ENCODE results near the gene BLOC1S5. TPM values are rescaled to one million over a fixed set of nuclear protein-coding genes. Genes with fewer than 3 reads are reported as not detected.

The BLOC1S5 gene
- total and polyA plus RNA-seq, 2 of the 8 experiments (the other 6 are each of a cell fraction or from before 2014, with no cell fraction given): 3.4 to 17.2 TPM

DNA sequence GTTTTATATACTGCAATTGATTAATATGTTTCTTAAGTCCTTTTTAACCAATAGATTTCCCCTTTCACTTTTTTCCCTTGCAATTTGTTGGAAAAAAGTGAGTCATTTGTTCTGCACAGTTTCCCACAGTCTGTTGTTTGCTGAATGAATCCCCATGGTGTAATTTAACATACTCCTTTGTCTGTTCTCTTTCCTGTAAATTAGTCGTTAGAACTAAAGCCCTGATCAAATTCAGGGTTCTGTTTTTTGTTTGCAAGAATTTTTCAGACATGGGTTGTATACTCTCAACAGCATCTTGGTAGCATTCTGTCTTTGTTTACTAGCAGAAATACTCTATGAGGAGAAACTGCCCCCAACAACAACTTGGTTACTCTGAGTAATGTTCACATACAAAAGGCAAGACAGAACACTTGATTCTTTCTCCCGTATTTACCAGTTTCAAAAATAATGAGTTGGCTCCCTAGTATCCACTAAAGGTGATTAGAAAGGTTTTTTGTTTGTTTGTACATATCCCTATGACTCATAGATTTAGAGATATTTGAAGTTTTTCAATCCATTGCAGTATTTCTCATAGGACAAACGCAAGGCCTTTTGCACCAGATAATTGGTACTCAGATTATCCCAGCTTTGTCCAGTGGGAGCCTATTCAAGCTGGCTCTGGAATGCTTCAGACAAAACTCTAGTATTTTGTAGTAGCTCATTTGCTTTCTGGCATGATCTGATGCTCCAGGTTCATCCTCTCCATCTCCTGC is 16.5 kb downstream of the BLOC1S5 start (continued):
- TF ChIP-seq, protein P1, sequence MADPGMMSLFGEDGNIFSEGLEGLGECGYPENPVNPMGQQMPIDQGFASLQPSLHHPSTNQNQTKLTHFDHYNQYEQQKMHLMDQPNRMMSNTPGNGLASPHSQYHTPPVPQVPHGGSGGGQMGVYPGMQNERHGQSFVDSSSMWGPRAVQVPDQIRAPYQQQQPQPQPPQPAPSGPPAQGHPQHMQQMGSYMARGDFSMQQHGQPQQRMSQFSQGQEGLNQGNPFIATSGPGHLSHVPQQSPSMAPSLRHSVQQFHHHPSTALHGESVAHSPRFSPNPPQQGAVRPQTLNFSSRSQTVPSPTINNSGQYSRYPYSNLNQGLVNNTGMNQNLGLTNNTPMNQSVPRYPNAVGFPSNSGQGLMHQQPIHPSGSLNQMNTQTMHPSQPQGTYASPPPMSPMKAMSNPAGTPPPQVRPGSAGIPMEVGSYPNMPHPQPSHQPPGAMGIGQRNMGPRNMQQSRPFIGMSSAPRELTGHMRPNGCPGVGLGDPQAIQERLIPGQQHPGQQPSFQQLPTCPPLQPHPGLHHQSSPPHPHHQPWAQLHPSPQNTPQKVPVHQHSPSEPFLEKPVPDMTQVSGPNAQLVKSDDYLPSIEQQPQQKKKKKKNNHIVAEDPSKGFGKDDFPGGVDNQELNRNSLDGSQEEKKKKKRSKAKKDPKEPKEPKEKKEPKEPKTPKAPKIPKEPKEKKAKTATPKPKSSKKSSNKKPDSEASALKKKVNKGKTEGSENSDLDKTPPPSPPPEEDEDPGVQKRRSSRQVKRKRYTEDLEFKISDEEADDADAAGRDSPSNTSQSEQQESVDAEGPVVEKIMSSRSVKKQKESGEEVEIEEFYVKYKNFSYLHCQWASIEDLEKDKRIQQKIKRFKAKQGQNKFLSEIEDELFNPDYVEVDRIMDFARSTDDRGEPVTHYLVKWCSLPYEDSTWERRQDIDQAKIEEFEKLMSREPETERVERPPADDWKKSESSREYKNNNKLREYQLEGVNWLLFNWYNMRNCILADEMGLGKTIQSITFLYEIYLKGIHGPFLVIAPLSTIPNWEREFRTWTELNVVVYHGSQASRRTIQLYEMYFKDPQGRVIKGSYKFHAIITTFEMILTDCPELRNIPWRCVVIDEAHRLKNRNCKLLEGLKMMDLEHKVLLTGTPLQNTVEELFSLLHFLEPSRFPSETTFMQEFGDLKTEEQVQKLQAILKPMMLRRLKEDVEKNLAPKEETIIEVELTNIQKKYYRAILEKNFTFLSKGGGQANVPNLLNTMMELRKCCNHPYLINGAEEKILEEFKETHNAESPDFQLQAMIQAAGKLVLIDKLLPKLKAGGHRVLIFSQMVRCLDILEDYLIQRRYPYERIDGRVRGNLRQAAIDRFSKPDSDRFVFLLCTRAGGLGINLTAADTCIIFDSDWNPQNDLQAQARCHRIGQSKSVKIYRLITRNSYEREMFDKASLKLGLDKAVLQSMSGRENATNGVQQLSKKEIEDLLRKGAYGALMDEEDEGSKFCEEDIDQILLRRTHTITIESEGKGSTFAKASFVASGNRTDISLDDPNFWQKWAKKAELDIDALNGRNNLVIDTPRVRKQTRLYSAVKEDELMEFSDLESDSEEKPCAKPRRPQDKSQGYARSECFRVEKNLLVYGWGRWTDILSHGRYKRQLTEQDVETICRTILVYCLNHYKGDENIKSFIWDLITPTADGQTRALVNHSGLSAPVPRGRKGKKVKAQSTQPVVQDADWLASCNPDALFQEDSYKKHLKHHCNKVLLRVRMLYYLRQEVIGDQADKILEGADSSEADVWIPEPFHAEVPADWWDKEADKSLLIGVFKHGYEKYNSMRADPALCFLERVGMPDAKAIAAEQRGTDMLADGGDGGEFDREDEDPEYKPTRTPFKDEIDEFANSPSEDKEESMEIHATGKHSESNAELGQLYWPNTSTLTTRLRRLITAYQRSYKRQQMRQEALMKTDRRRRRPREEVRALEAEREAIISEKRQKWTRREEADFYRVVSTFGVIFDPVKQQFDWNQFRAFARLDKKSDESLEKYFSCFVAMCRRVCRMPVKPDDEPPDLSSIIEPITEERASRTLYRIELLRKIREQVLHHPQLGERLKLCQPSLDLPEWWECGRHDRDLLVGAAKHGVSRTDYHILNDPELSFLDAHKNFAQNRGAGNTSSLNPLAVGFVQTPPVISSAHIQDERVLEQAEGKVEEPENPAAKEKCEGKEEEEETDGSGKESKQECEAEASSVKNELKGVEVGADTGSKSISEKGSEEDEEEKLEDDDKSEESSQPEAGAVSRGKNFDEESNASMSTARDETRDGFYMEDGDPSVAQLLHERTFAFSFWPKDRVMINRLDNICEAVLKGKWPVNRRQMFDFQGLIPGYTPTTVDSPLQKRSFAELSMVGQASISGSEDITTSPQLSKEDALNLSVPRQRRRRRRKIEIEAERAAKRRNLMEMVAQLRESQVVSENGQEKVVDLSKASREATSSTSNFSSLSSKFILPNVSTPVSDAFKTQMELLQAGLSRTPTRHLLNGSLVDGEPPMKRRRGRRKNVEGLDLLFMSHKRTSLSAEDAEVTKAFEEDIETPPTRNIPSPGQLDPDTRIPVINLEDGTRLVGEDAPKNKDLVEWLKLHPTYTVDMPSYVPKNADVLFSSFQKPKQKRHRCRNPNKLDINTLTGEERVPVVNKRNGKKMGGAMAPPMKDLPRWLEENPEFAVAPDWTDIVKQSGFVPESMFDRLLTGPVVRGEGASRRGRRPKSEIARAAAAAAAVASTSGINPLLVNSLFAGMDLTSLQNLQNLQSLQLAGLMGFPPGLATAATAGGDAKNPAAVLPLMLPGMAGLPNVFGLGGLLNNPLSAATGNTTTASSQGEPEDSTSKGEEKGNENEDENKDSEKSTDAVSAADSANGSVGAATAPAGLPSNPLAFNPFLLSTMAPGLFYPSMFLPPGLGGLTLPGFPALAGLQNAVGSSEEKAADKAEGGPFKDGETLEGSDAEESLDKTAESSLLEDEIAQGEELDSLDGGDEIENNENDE (IDR thresholded peaks at IDR 0.05; ENCODE audit: insufficient replicate concordance, low read length): no peak
- TF ChIP-seq RFX5 (IDR thresholded peaks at IDR 0.05; ENCODE audit: borderline replicate concordance, low read depth, low read length): no peak
- TF ChIP-seq YY1 (IDR thresholded peaks at IDR 0.05; ENCODE audit: low read depth, low read length): no peak
- no peak for TF ChIP-seq TEAD4 (IDR thresholded peaks at IDR 0.05; ENCODE audit: low read depth, low read length)
